ENCODE measurements around the gene SLC4A1. TPM values are rescaled to one million over a fixed set of nuclear protein-coding genes. Genes with fewer than 3 reads are reported as not detected.

Gene SLC4A1
- total RNA-seq, 1 donor from 2014 or later: 0.13 TPM

DNA sequence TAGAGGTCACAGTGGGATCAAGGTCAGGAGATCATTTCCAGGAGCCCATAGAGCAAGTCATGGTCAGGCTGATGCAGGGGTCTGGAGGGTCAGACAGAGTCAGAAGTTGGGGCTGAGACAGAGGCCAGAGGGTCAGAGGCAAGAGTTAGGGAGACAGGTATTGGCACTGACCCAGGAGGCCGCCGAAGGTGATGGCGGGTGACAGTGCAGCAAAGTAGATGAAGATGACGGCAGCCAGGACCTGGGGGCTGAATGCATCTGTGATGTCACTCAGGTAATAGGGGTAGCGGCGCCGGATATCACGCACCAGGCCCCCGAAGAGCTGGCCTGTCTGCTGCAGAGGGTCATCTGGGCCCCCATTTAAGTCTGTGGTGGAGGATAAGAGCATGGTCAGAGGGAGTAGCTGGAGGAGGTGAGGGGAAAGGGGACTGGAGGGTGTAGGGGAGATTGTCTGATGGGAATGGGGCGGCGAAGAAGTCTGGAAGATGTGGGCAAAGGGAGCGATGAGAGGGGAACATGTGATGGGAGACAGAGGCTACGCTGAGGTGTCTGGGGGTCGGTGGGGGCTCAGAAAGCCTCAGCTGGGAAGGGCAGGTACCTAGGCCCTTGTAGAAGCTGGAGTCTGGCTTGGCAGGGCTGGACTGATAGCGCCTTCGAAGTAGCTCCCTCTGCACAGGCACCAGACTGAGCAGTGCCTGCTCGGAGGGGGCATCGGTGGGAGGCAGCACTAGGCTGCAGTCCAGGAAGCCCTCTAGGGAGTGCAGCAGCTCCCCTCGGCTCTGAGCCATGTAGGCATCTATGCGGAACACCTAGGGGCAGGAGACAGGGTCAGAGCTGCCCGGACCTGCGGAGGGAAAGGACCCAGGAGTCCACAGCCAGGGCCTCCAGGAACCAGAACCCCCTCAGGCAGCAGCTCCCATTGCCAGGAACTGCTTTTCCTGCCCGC lies 9.8 kb downstream of the SLC4A1 start:
- no peaks in the 10 kb centered on the region for H3K36me3 Mint-ChIP-seq (ENCODE audit: low read depth)
- TF ChIP-seq, protein P1, sequence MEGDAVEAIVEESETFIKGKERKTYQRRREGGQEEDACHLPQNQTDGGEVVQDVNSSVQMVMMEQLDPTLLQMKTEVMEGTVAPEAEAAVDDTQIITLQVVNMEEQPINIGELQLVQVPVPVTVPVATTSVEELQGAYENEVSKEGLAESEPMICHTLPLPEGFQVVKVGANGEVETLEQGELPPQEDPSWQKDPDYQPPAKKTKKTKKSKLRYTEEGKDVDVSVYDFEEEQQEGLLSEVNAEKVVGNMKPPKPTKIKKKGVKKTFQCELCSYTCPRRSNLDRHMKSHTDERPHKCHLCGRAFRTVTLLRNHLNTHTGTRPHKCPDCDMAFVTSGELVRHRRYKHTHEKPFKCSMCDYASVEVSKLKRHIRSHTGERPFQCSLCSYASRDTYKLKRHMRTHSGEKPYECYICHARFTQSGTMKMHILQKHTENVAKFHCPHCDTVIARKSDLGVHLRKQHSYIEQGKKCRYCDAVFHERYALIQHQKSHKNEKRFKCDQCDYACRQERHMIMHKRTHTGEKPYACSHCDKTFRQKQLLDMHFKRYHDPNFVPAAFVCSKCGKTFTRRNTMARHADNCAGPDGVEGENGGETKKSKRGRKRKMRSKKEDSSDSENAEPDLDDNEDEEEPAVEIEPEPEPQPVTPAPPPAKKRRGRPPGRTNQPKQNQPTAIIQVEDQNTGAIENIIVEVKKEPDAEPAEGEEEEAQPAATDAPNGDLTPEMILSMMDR (IDR thresholded peaks at IDR 0.05): no peak
- peaks cover 9% of the 10 kb centered on the region for H3K27me3 Mint-ChIP-seq
- intact Hi-C loops (cut with micrococcal nuclease): no loop called here
- ChIA-PET POLR2A (no interaction called here), CTCF (no interaction called here)
- H3K9me3 Mint-ChIP-seq: no peaks in the 10 kb centered on the region
- ATAC-seq (ENCODE audit: low read depth): no peak
- no peaks in the 10 kb centered on the region for H3K4me1 Mint-ChIP-seq
- DNase-seq: no peak
- H3K27ac Mint-ChIP-seq: no peak overlapping the region
- no peak overlapping the region for H3K4me3 Mint-ChIP-seq

GRCh38 chr17:44256671-44257070 lies 11.3 kb downstream of the SLC4A1 start:
- no peak overlapping the region for H3K4me3 Mint-ChIP-seq
- H3K27ac Mint-ChIP-seq: no peak overlapping the region
- peaks cover 9% of the 10 kb centered on the region for H3K27me3 Mint-ChIP-seq
- DNase-seq (no peak), ATAC-seq (ENCODE audit: low read depth) (no peak)
- intact Hi-C loops (cut with micrococcal nuclease): no loop called here
- TF ChIP-seq, protein P1 (IDR thresholded peaks at IDR 0.05): no peak
- ChIA-PET POLR2A (no interaction called here), CTCF (no interaction called here)
- no peaks in the 10 kb centered on the region for H3K4me1 Mint-ChIP-seq
- H3K36me3 Mint-ChIP-seq (ENCODE audit: low read depth): no peaks in the 10 kb centered on the region
- H3K9me3 Mint-ChIP-seq: no peaks in the 10 kb centered on the region

- TF ChIP-seq, protein P1 (IDR thresholded peaks at IDR 0.05): no peak
- Mint-ChIP-seq H3K36me3 (ENCODE audit: low read depth) (no peaks in the 10 kb centered on the region), H3K4me3 (no peak overlapping the region), H3K9me3 (no peaks in the 10 kb centered on the region), H3K27me3 (peaks cover 9% of the 10 kb centered on the region), H3K27ac (no peak overlapping the region), H3K4me1 (no peaks in the 10 kb centered on the region)
- DNase-seq: no peak
- no peak for ATAC-seq (ENCODE audit: low read depth)
- POLR2A ChIA-PET: no interaction called here
- CTCF ChIA-PET: no interaction called here
- intact Hi-C loops (cut with micrococcal nuclease): no loop called here
These were observed 12.0 kb downstream of the SLC4A1 start for GRCh38 chr17:44255915-44256314.

GRCh38 chr17:44254361-44255095 lies 13.4 kb downstream of the SLC4A1 start:
- intact Hi-C loops (cut with micrococcal nuclease): no loop called here
- no peak overlapping the region for H3K4me3 Mint-ChIP-seq

More at GRCh38 chr17:44254361-44255095, 13.4 kb downstream of the SLC4A1 start:
- Mint-ChIP-seq H3K27ac (no peak overlapping the region), H3K9me3 (no peaks in the 10 kb centered on the region), H3K36me3 (ENCODE audit: low read depth) (no peaks in the 10 kb centered on the region), H3K27me3 (peaks cover 9% of the 10 kb centered on the region), H3K4me1 (no peaks in the 10 kb centered on the region)
- TF ChIP-seq, protein P1 (IDR thresholded peaks at IDR 0.05): no peak
- CTCF ChIA-PET: no interaction called here
- DNase-seq (no peak), ATAC-seq (ENCODE audit: low read depth) (no peak)
- POLR2A ChIA-PET: interaction anchor here (1.3 kb wide), 1 partner anchor 72 kb away, joined by 3 read pairs; no protein-coding TSS in a partner anchor

All from activated B cell treated with CpG ODN at 0.5 μM for 24 hours (primary cell).